Embryonic facial prominence (tissue), 1 donor: ENCODE results near the gene NDUFA8.
A peak's percentile ranks its signal among the peaks of the same experiment; 100 is the strongest.

Source experiments
- DNase-seq: peaks from one replicate; pipeline ENCODE4 v3.0.0-alpha.2; 2016; ENCODE audit errors: extremely low spot score

Gene NDUFA8

DNA sequence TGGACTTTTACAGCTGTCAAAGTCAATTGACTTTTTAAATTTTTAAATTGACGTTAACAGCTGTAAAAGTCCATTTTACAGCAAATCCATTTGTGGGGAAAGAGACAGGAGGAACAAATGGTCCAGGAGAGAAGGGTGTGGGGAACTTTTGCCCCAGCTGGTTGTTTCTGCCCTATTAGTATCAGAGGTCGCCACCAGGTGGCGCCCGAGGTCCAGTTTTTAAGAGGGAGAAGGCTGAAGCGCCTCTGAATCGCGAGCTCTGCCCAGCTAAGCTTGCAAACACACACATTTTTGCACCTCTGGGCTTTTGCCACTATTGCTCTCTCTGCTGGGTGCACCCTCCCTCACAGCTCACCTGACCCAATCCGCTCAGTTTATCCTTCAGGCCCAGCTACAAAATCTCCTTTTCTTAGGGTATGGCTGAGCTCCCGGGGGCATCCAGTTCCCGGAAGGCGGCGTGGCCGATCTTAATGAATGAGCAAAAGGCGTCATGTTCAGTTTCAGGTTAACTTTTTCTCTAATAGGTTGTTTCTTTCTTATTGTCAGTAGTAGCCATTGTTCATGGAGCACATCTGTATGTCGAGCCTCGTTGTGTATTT lies 60.2 kb downstream of the NDUFA8 start:
- peak; percentile 43 for DNase-seq

DNA sequence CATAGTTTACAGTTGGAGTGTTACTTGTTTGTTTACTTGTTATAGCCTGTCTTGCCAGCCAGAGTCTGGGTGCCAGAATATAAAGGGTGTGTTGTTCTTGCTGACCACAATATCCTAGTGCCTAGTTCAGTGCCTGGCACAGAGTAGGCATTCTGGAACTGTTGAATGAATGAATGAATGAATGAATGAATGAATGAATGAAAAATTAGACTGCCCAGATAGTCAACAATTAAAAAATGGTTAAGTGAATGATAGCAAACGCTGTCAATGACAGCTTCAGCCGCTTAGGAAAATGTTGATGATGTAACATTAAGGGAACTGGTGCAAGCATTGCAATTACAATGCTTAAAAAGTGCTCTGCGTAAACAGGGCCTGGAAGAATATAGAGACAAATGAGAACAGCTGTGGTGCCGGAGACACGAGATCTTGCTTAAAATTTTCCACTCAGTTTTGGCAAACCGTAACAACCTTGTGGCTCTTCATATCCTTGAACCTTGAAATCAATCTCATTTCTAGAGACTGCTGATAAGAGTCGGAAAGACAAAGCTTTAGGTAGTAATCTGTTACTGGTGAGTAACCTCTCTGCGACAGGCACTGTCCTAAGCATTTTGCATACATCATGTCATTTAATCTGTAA lies 61.8 kb downstream of the NDUFA8 start:
- DNase-seq: no peak

DNA sequence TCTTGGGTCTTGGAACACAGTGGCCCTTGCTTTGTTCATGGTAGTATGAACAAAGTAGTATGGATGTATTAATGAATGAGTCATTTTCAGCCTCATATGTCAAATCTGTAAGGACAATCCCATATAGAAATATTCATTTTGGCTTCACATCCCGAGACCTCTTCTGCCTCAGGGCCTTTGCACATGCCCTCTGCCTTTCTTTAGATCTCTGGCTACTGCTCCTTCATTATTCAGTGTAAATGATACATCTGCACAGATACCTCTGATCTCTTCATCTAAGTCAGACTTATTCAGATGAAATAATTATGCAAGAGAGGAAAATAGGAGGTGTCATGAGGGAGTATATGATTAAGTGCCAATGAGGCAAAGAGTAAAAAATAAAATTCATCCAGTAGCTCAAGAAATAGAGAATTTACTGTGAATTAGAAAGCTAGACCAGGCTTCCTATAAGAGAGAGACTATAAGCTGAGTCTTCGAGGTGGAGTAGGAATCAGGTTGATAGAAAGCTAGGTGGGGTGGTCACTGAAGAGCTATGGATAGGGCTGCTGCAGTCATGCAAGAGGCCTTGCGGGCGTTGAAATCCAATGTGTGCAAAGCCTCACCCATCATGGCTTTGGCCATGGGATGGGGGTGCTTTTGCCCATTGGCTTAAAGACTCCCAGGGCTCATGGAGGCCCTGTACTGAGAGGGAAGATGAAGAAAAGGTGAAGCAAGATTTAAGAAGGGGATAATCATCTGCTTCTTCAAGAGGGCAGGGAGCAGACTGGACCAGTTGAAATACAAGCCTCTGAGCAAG lies 62.8 kb downstream of the NDUFA8 start:
- DNase-seq: no peak

DNA sequence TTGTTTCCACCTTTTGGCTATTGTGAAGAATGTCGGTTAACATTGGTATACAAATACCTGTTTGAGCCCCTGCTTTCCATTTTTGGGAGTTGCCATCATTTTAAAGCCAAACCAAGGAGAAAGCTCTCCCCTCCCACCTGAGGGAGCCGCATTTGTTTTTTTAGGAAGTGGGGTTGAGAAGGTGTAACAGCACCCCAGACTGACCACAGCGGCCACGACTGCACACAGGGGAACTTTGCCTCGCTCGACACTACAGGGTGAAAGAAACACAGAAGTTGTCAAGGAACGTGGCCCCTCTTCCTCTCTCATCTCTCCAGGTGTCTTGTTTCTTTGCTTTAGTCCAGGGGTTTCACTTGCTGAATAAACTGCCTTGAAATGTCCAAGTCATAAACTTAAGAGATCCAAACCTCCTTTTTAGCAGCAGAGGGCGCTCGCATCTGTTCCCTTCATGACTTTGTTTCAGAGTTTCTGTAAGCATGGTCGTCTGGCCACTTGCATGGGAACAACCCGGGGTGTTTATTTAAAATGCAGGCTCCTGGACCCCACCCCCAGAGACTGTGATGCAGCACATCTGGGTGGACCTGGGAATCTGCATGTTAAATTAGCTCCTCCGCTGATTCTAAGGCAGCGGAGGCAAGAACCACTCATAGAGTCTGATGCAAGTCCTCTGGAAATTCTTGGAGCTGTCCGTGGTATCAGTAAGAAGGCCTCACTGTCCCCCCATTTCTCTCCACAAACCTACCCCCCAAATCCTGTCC lies 64.4 kb downstream of the NDUFA8 start:
- no peak for DNase-seq
